ENCODE data around the gene POLR3K.

- TF ChIP-seq, protein P1, sequence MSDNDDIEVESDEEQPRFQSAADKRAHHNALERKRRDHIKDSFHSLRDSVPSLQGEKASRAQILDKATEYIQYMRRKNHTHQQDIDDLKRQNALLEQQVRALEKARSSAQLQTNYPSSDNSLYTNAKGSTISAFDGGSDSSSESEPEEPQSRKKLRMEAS (CRISPR knock-in tag; IDR thresholded peaks at IDR 0.05), result no peak
- TF ChIP-seq ZBTB21 (CRISPR knock-in tag; IDR thresholded peaks at IDR 0.05; ENCODE audit: borderline replicate concordance) (no peak), NR2C2 (CRISPR knock-in tag; IDR thresholded peaks at IDR 0.05) (no peak), ZNF423 (CRISPR knock-in tag; IDR thresholded peaks at IDR 0.05) (no peak)
- TF ChIP-seq, protein P2, sequence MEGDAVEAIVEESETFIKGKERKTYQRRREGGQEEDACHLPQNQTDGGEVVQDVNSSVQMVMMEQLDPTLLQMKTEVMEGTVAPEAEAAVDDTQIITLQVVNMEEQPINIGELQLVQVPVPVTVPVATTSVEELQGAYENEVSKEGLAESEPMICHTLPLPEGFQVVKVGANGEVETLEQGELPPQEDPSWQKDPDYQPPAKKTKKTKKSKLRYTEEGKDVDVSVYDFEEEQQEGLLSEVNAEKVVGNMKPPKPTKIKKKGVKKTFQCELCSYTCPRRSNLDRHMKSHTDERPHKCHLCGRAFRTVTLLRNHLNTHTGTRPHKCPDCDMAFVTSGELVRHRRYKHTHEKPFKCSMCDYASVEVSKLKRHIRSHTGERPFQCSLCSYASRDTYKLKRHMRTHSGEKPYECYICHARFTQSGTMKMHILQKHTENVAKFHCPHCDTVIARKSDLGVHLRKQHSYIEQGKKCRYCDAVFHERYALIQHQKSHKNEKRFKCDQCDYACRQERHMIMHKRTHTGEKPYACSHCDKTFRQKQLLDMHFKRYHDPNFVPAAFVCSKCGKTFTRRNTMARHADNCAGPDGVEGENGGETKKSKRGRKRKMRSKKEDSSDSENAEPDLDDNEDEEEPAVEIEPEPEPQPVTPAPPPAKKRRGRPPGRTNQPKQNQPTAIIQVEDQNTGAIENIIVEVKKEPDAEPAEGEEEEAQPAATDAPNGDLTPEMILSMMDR (IDR thresholded peaks at IDR 0.05), result no peak
These were observed 10.7 kb downstream of the POLR3K start for GRCh38 chr16:42691-43090.
